GM23338 (cell line): ENCODE results near the gene OVOL3. TPM values are rescaled to one million over a fixed set of nuclear protein-coding genes. Genes with fewer than 3 reads are reported as not detected.

ENCODE experiments used
- ATAC-seq: fragments of 200-7000 bp; cut with Tn5 transposase; 3 replicates; pipeline ENCODE4 v1.9.1; 2020
- DNase-seq: peaks from one replicate; pipeline ENCODE4 v3.0.0-alpha.2; 2015; ENCODE audit warnings: low spot score
- H2AFZ ChIP-seq: fragments of 200-600 bp; sonication (generic); 2 replicates; pipeline ENCODE4 v1.8.0; 2016; ENCODE audit warnings: antibody characterized with exemption, mild to moderate bottlenecking, moderate library complexity
- H3F3A ChIP-seq: fragments of 200-600 bp; sonication (generic); replicated peaks from 2 replicates; pipeline ENCODE4 v1.8.0; 2017; ENCODE audit warnings: antibody characterized with exemption, mixed run types, low read depth
- H3K27ac ChIP-seq: fragments of 200-600 bp; sonication (generic); 2 replicates; pipeline ENCODE4 v1.6.1; 2016; ENCODE audit warnings: low read depth
- H3K27me3 ChIP-seq: fragments of 200-600 bp; sonication (generic); 2 replicates; pipeline ENCODE4 v1.8.0; 2016; ENCODE audit warnings: mild to moderate bottlenecking, mixed run types, moderate library complexity; ENCODE audit not compliant: insufficient read depth
- H3K36me3 ChIP-seq: fragments of 200-600 bp; sonication (generic); 2 replicates; pipeline ENCODE4 v1.8.0; 2016; ENCODE audit warnings: mild to moderate bottlenecking; ENCODE audit not compliant: insufficient read depth
- H3K4me1 ChIP-seq: fragments of 200-600 bp; sonication (generic); 2 replicates; pipeline ENCODE4 v1.8.0; 2016; ENCODE audit warnings: mild to moderate bottlenecking, moderate library complexity; ENCODE audit not compliant: insufficient read depth
- H3K4me2 ChIP-seq: fragments of 200-600 bp; sonication (generic); 2 replicates; pipeline ENCODE4 v1.7.1; 2017; ENCODE audit warnings: mixed run types
- H3K4me3 ChIP-seq: fragments of 200-600 bp; sonication (generic); 2 replicates; pipeline ENCODE4 v1.6.1; 2016; ENCODE audit warnings: mixed run types
- H3K79me2 ChIP-seq: fragments of 200-600 bp; sonication (generic); replicated peaks from 2 replicates; pipeline ENCODE4 v1.8.0; 2017; ENCODE audit warnings: mild to moderate bottlenecking; ENCODE audit not compliant: insufficient read depth
- H3K9me2 ChIP-seq: fragments of 200-600 bp; sonication (generic); 2 replicates; pipeline ENCODE4 v1.8.0; 2017; ENCODE audit not compliant: insufficient read depth
- H4K20me1 ChIP-seq: fragments of 200-600 bp; sonication (generic); replicated peaks from 2 replicates; pipeline ENCODE4 v1.8.0; 2017; ENCODE audit warnings: mild to moderate bottlenecking; ENCODE audit not compliant: insufficient read depth
- H3K27ac Mint-ChIP-seq: 2 replicates; pipeline ENCODE4 v1.8.0; 2020; ENCODE audit warnings: inconsistent platforms, mild to moderate bottlenecking, moderate library complexity, mixed read lengths
- H3K27me3 Mint-ChIP-seq: 3 replicates; pipeline ENCODE4 v1.8.0; 2022; ENCODE audit warnings: low read depth, mild to moderate bottlenecking, moderate library complexity, mixed read lengths, inconsistent platforms; ENCODE audit not compliant: insufficient read depth, poor library complexity
- H3K36me3 Mint-ChIP-seq: 3 replicates; pipeline ENCODE4 v1.8.0; 2021; ENCODE audit warnings: low read depth, mild to moderate bottlenecking, inconsistent platforms, moderate library complexity, mixed read lengths
- H3K4me1 Mint-ChIP-seq: 3 replicates; pipeline ENCODE4 v1.8.0; 2020; ENCODE audit warnings: mild to moderate bottlenecking, inconsistent platforms, mixed read lengths
- H3K4me3 Mint-ChIP-seq: 3 replicates; pipeline ENCODE4 v1.8.0; 2021; ENCODE audit warnings: moderate library complexity, mild to moderate bottlenecking, inconsistent platforms, mixed read lengths
- H3K9me3 Mint-ChIP-seq: 3 replicates; pipeline ENCODE4 v1.8.0; 2020; ENCODE audit warnings: moderate library complexity, mild to moderate bottlenecking, inconsistent platforms, mixed read lengths
- CREB1 ChIP-seq: fragments of 250-450 bp; sonication (Bioruptor Pico); IDR thresholded peaks from 2 replicates; pipeline ENCODE4 v1.5.0; 2020; ENCODE audit warnings: low read depth, mild to moderate bottlenecking, moderate library complexity
- ETS1 ChIP-seq: IDR thresholded peaks from 2 replicates; pipeline ENCODE4 v1.6.1; 2016; ENCODE audit warnings: antibody characterized with exemption
- EZH2 ChIP-seq: fragments of 200-600 bp; sonication (generic); IDR thresholded peaks from one replicate; pipeline ENCODE4 v1.8.0; 2017; ENCODE audit warnings: antibody characterized with exemption, mild to moderate bottlenecking, low read depth; ENCODE audit not compliant: unreplicated experiment
- EZH2phosphoT487 ChIP-seq: fragments of 200-600 bp; sonication (generic); IDR thresholded peaks from one replicate; pipeline ENCODE4 v1.8.1; 2018; ENCODE audit warnings: antibody characterized with exemption; ENCODE audit not compliant: unreplicated experiment
- JUNB ChIP-seq: IDR thresholded peaks from one replicate; pipeline ENCODE4 v1.6.1; 2016; ENCODE audit warnings: antibody characterized with exemption; ENCODE audit not compliant: unreplicated experiment
- POLR2AphosphoS5 ChIP-seq: IDR thresholded peaks from 2 replicates; pipeline ENCODE4 v1.6.1; 2016; ENCODE audit warnings: antibody characterized with exemption, low read depth
- REST ChIP-seq: IDR thresholded peaks from one replicate; pipeline ENCODE4 v1.6.1; 2018; ENCODE audit warnings: antibody characterized with exemption; ENCODE audit not compliant: unreplicated experiment
- STAT1 ChIP-seq: IDR thresholded peaks from one replicate; pipeline ENCODE4 v1.6.1; 2016; ENCODE audit warnings: antibody characterized with exemption; ENCODE audit not compliant: unreplicated experiment
- ZNF114 ChIP-seq: fragments of 250-450 bp; sonication (Bioruptor Pico); IDR thresholded peaks from 2 replicates; pipeline ENCODE4 v1.5.0; 2020; ENCODE audit warnings: mild to moderate bottlenecking, moderate library complexity
- ZNF331 ChIP-seq: fragments of 250-450 bp; sonication (Bioruptor Pico); IDR thresholded peaks from 2 replicates; pipeline ENCODE4 v1.5.0; 2020; ENCODE audit warnings: low read depth, mild to moderate bottlenecking, moderate library complexity
- polyA plus RNA-seq: library from polyadenylated mRNA; unstranded; fragments of >200 nt; fragmentation: Nextera tagmentation; extraction: Ambion mirVana; gene quantifications from 2 replicates; pipeline ENCODE4 v1.2.1, GENCODE V29; 2016
- total RNA-seq: library from RNA; depleted of rRNA; stranded (reverse); fragments of >200 nt; shearing (Covaris generic); gene quantifications from 2 replicates; pipeline ENCODE4 v1.2.3, GENCODE V29; 2014
- TF ChIP-seq, protein P1 (sequence below): fragments of 250-450 bp; sonication (Bioruptor Pico); IDR thresholded peaks from 2 replicates; pipeline ENCODE4 v1.5.0; 2020; ENCODE audit warnings: mild to moderate bottlenecking, moderate library complexity
- TF ChIP-seq, protein P2 (sequence below), 2 experiments: fragments of 200-600 bp in 1 of 2; sonication (generic) in 1 of 2; conservative IDR thresholded peaks; 2 replicates each; pipeline versions ENCODE4 v1.5.1 to v1.6.1; 2016 to 2017; ENCODE audit warnings: antibody characterized with exemption in 2 of 2, low read depth in 2 of 2, mild to moderate bottlenecking in 2 of 2, moderate library complexity in 1 of 2

The OVOL3 gene
- total and polyA plus RNA-seq, 2 experiments from 2014 or later = not detected

DNA sequence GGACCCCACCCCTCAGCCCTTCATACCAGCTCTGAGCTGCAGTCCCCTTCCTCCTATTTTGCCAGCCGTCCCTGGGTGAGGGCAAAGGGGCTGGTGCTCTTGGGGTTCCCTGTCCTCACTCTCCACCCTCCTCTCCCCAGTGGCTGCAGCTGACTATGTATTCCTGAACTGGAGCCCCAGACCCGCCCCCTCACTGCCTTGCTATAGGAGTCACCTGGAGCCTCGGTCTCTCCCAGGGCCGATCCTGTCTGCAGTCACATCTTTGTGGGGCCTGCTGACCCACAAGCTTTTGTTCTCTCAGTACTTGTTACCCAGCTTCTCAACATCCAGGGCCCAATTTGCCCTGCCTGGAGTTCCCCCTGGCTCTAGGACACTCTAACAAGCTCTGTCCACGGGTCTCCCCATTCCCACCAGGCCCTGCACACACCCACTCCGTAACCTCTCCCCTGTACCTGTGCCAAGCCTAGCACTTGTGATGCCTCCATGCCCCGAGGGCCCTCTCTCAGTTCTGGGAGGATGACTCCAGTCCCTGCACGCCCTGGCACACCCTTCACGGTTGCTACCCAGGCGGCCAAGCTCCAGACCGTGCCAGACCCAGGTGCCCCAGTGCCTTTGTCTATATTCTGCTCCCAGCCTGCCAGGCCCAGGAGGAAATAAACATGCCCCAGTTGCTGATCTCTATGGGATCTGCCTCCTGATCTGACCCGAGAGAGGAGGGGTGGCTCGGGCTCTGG, 38.9 kb downstream of the OVOL3 start (continued):
- TF ChIP-seq, protein P1, sequence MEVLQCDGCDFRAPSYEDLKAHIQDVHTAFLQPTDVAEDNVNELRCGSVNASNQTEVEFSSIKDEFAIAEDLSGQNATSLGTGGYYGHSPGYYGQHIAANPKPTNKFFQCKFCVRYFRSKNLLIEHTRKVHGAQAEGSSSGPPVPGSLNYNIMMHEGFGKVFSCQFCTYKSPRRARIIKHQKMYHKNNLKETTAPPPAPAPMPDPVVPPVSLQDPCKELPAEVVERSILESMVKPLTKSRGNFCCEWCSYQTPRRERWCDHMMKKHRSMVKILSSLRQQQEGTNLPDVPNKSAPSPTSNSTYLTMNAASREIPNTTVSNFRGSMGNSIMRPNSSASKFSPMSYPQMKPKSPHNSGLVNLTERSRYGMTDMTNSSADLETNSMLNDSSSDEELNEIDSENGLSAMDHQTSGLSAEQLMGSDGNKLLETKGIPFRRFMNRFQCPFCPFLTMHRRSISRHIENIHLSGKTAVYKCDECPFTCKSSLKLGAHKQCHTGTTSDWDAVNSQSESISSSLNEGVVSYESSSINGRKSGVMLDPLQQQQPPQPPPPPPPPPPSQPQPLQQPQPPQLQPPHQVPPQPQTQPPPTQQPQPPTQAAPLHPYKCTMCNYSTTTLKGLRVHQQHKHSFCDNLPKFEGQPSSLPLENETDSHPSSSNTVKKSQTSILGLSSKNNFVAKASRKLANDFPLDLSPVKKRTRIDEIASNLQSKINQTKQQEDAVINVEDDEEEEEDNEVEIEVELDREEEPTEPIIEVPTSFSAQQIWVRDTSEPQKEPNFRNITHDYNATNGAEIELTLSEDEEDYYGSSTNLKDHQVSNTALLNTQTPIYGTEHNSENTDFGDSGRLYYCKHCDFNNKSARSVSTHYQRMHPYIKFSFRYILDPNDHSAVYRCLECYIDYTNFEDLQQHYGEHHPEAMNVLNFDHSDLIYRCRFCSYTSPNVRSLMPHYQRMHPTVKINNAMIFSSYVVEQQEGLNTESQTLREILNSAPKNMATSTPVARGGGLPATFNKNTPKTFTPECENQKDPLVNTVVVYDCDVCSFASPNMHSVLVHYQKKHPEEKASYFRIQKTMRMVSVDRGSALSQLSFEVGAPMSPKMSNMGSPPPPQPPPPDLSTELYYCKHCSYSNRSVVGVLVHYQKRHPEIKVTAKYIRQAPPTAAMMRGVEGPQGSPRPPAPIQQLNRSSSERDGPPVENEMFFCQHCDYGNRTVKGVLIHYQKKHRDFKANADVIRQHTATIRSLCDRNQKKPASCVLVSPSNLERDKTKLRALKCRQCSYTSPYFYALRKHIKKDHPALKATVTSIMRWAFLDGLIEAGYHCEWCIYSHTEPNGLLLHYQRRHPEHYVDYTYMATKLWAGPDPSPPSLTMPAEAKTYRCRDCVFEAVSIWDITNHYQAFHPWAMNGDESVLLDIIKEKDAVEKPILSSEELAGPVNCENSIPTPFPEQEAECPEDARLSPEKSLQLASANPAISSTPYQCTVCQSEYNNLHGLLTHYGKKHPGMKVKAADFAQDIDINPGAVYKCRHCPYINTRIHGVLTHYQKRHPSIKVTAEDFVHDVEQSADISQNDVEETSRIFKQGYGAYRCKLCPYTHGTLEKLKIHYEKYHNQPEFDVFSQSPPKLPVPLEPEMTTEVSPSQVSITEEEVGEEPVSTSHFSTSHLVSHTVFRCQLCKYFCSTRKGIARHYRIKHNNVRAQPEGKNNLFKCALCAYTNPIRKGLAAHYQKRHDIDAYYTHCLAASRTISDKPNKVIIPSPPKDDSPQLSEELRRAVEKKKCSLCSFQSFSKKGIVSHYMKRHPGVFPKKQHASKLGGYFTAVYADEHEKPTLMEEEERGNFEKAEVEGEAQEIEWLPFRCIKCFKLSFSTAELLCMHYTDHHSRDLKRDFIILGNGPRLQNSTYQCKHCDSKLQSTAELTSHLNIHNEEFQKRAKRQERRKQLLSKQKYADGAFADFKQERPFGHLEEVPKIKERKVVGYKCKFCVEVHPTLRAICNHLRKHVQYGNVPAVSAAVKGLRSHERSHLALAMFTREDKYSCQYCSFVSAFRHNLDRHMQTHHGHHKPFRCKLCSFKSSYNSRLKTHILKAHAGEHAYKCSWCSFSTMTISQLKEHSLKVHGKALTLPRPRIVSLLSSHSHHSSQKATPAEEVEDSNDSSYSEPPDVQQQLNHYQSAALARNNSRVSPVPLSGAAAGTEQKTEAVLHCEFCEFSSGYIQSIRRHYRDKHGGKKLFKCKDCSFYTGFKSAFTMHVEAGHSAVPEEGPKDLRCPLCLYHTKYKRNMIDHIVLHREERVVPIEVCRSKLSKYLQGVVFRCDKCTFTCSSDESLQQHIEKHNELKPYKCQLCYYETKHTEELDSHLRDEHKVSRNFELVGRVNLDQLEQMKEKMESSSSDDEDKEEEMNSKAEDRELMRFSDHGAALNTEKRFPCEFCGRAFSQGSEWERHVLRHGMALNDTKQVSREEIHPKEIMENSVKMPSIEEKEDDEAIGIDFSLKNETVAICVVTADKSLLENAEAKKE (CRISPR knock-in tag) = no peak
- TF ChIP-seq CREB1 (CRISPR knock-in tag) (no peak), POLR2AphosphoS5 (no peak), STAT1 (no peak)

DNA sequence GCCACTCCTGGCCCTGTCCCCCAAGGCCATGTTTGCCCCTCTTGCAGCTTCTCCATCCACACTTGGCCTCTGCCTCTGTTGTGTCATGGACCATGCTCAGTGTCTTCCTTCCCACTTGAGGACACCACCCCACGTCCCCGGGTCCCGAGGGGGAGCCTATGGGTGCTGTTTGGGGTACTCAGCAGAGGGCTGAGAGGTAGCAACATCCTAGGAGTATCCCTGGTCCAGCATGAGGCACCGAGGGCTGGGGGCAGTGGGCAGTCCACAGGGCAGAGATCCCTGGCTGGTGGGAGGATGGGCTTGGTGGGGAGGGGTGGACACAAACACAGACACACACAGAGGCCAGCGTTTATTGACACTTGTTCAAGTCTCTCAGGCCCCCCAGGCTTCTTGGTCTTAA, 39.6 kb downstream of the OVOL3 start:
- H3K27me3 ChIP-seq = peaks cover 8% of the 10 kb centered on the region; the same call in 1 of the 2 replicates
- peaks cover 13% of the 10 kb centered on the region for H3K4me1 ChIP-seq
- no peaks in the 10 kb centered on the region for H4K20me1 ChIP-seq
- H3K4me2 ChIP-seq = 0 out of 2 replicates have a peak overlapping the region, but pooled peaks have one; percentile 97
- Mint-ChIP-seq H3K27ac (no peak overlapping the region), H3K9me3 (no peaks in the 10 kb centered on the region), H3K4me3 (peak overlapping the region; percentile 64; the same call in 1 of the 3 replicates), H3K36me3 (peaks cover 50% of the 10 kb centered on the region), H3K27me3 (peaks cover 11% of the 10 kb centered on the region), H3K4me1 (peaks cover 11% of the 10 kb centered on the region)
- no peaks in the 10 kb centered on the region for H3K9me2 ChIP-seq
- peaks cover 9% of the 10 kb centered on the region; the same call in 1 of the 2 replicates for H3F3A ChIP-seq
- H2AFZ ChIP-seq = no peak overlapping the region
- DNase-seq (no peak), ATAC-seq (no peak)
- H3K4me3 ChIP-seq = peak overlapping the region; percentile 77; the same call in 1 of the 2 replicates
- H3K36me3 ChIP-seq = peaks cover 13% of the 10 kb centered on the region; the same call in 1 of the 2 replicates
- H3K27ac ChIP-seq = no peak overlapping the region
- H3K79me2 ChIP-seq = no peaks in the 10 kb centered on the region
- no peak for TF ChIP-seq JUNB
- no peak for TF ChIP-seq ZNF114 (CRISPR knock-in tag)
- TF ChIP-seq STAT1 = no peak
- TF ChIP-seq EZH2 = no peak
- no peak for TF ChIP-seq ETS1
- TF ChIP-seq EZH2phosphoT487 = no peak
- TF ChIP-seq REST = no peak
- no peak for TF ChIP-seq ZNF331 (CRISPR knock-in tag)
- TF ChIP-seq, protein P2, sequence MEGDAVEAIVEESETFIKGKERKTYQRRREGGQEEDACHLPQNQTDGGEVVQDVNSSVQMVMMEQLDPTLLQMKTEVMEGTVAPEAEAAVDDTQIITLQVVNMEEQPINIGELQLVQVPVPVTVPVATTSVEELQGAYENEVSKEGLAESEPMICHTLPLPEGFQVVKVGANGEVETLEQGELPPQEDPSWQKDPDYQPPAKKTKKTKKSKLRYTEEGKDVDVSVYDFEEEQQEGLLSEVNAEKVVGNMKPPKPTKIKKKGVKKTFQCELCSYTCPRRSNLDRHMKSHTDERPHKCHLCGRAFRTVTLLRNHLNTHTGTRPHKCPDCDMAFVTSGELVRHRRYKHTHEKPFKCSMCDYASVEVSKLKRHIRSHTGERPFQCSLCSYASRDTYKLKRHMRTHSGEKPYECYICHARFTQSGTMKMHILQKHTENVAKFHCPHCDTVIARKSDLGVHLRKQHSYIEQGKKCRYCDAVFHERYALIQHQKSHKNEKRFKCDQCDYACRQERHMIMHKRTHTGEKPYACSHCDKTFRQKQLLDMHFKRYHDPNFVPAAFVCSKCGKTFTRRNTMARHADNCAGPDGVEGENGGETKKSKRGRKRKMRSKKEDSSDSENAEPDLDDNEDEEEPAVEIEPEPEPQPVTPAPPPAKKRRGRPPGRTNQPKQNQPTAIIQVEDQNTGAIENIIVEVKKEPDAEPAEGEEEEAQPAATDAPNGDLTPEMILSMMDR (conservative IDR thresholded peaks at IDR 0.05; ENCODE audit: low read depth in 2 of 2) = no peak
